C4-2B (cell line): Measurements from ENCODE around the gene JAKMIP2.

Source experiments
- ZFX ChIP-seq: fragments of 450-650 bp; IDR thresholded peaks from 2 replicates; pipeline ENCODE4 v1.6.1; 2017
- TF ChIP-seq, protein P1 (sequence below): fragments of 450-650 bp; conservative IDR thresholded peaks from 2 replicates; pipeline ENCODE4 v1.5.1; 2017; ENCODE audit warnings: mild to moderate bottlenecking

DNA sequence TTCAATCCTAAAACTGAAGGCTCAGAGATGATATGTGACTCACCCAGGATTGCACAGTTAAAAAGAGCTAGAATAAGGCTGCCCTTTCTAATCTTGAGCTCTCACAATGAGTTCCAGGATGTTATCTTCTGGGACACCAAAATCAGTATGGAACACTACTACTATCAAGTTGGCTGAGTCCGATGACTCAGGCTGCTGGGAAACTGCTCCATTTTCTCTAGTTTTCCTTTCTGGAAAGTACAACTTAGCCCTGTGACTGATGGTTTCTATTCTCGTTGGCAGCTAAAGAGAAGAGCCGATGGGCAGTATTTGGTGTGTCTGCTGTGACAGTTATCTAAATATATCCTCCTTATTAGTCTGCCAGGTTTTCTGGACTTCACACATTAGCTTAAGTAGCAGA is 234.8 kb downstream of the JAKMIP2 start:
- TF ChIP-seq, protein P1, sequence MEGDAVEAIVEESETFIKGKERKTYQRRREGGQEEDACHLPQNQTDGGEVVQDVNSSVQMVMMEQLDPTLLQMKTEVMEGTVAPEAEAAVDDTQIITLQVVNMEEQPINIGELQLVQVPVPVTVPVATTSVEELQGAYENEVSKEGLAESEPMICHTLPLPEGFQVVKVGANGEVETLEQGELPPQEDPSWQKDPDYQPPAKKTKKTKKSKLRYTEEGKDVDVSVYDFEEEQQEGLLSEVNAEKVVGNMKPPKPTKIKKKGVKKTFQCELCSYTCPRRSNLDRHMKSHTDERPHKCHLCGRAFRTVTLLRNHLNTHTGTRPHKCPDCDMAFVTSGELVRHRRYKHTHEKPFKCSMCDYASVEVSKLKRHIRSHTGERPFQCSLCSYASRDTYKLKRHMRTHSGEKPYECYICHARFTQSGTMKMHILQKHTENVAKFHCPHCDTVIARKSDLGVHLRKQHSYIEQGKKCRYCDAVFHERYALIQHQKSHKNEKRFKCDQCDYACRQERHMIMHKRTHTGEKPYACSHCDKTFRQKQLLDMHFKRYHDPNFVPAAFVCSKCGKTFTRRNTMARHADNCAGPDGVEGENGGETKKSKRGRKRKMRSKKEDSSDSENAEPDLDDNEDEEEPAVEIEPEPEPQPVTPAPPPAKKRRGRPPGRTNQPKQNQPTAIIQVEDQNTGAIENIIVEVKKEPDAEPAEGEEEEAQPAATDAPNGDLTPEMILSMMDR: no peak
- no peak for TF ChIP-seq ZFX
